Lower lobe of right lung (tissue), 2 donors: ENCODE results near the gene UXT. TPM values are rescaled to one million over a fixed set of nuclear protein-coding genes. Genes with fewer than 3 reads are reported as not detected.

ENCODE experiments used
- ATAC-seq, 2 donors: fragments of 200-7000 bp; cut with Tn5 transposase; one replicate each; pipeline ENCODE4 v1.9.1; 2020 to 2022; ENCODE audit warnings: mild to moderate bottlenecking in 2 of 2, moderate library complexity in 2 of 2
- DNase-seq: peaks from one replicate; pipeline ENCODE4 v3.0.0-alpha.2; 2020
- H3K27ac ChIP-seq: fragments of 200-600 bp; one replicate; pipeline ENCODE4 v1.8.0; 2022
- H3K27me3 ChIP-seq: fragments of 200-600 bp; one replicate; pipeline ENCODE4 v1.8.0; 2022; ENCODE audit warnings: low read depth
- H3K36me3 ChIP-seq: fragments of 200-600 bp; one replicate; pipeline ENCODE4 v1.8.0; 2022; ENCODE audit warnings: mild to moderate bottlenecking
- H3K4me1 ChIP-seq: fragments of 200-600 bp; one replicate; pipeline ENCODE4 v1.8.0; 2022
- H3K4me3 ChIP-seq: fragments of 200-600 bp; one replicate; pipeline ENCODE4 v1.8.0; 2022; ENCODE audit warnings: mild to moderate bottlenecking
- H3K9me3 ChIP-seq: fragments of 200-600 bp; one replicate; pipeline ENCODE4 v1.8.0; 2022
- intact Hi-C: fragments of 100-400 bp; cut with DNase I; formaldehyde crosslinking; loops from one replicate; pipeline ENCODE4 v1.11.0; 2022
- total RNA-seq: library from RNA; stranded (reverse); fragmentation: NEBNext Ultra II Directional; extraction: Animal tissue kit (Norgen Biotek cat#: 25700); gene quantifications from one replicate; pipeline ENCODE4 v1.2.1, GENCODE V29; 2021
- TF ChIP-seq, protein P1 (sequence below): fragments of 200-600 bp; IDR thresholded peaks from one replicate; pipeline ENCODE4 v1.8.0; 2022; ENCODE audit warnings: antibody characterized with exemption, mild to moderate bottlenecking
- donor health status: DM: no; HTN: yes; CAD: no; lungs with severe emphysema.

Gene UXT
- total RNA-seq, 1 donor from 2014 or later: 85.5 TPM

DNA sequence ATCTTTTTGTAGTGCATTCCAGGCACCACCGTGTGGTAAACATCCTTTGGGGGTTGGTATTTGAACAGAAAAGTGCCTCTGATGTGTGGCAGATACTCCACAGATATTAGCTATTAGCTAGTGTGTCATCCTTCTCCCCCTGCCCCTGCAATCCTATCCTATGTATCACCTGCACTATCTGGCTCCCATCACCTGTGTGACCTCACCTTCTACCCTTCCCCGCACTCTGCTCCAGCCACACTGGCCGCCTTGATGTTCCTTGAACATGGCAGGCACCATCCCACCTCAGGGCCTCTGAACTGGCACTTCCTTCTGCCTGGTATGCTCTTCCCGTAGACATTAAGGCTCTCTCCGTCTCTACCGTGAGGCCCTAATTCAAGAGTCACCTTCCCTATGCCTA is 12.3 kb downstream of the UXT start:
- Histone ChIP-seq H3K9me3 (no peaks in the 10 kb centered on the region), H3K27me3 (no peaks in the 10 kb centered on the region), H3K27ac (no peak overlapping the region), H3K4me1 (peaks cover 14% of the 10 kb centered on the region), H3K4me3 (no peak overlapping the region), H3K36me3 (peaks cover under 1% of the 10 kb centered on the region)
- intact Hi-C loops: no loop called here
- ATAC-seq: no peak
- TF ChIP-seq, protein P1, sequence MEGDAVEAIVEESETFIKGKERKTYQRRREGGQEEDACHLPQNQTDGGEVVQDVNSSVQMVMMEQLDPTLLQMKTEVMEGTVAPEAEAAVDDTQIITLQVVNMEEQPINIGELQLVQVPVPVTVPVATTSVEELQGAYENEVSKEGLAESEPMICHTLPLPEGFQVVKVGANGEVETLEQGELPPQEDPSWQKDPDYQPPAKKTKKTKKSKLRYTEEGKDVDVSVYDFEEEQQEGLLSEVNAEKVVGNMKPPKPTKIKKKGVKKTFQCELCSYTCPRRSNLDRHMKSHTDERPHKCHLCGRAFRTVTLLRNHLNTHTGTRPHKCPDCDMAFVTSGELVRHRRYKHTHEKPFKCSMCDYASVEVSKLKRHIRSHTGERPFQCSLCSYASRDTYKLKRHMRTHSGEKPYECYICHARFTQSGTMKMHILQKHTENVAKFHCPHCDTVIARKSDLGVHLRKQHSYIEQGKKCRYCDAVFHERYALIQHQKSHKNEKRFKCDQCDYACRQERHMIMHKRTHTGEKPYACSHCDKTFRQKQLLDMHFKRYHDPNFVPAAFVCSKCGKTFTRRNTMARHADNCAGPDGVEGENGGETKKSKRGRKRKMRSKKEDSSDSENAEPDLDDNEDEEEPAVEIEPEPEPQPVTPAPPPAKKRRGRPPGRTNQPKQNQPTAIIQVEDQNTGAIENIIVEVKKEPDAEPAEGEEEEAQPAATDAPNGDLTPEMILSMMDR: no peak
- no peak for DNase-seq

DNA sequence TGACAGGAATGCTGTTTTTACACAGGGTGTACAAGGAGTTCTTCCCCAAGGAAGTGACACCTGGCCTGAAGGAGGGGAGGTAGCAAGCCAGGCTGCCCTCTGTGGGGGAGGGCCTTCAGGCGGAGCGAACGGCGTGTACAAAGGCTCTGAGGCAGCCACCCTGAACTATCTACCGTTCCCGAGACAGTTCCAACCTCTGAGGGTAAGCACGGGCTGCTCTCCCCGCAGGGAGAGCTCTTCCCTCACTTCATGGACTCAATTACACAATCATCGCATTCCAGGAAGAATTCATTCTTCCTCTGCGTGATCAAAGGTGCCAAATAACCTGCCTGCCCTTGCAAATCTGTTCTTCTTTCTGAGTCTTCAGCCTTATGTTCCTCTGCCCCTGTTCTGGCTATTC is 13.4 kb downstream of the UXT start:
- H3K36me3 ChIP-seq: peaks cover 11% of the 10 kb centered on the region
- H3K9me3 ChIP-seq: no peaks in the 10 kb centered on the region
- peak; percentile 6 to 13 for ATAC-seq
- DNase-seq: no peak
- TF ChIP-seq, protein P1: no peak
- no peak overlapping the region for H3K27ac ChIP-seq
- no peaks in the 10 kb centered on the region for H3K27me3 ChIP-seq
- no peak overlapping the region for H3K4me3 ChIP-seq
- peaks cover 14% of the 10 kb centered on the region for H3K4me1 ChIP-seq
- intact Hi-C loops: no loop called here

DNA sequence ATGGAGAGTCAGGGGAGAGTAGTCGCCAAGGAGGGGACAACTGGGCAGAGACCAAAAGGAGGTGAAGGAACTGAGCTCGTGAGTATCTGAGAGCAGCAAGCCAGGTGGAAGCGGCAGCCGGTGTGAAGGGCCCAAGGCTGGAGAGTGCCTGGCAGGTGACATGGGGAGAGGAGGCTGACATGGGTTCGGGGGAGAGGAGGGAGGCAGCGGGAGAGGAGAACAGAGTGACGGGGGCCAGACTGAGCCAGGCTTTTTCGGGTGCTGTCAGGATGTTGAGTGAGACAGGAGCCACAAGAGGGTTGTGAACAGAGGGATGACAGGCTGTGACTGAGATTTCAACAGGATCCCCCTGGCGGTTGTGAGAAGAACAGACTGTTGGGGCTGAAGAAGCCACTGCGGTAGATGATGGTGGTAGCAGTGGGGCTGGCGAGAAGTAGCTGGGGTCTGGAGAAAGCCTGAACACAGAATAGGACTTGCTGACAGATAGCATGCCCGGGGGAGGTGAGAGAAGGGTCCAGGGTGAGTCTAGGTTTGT is 14.4 kb downstream of the UXT start:
- intact Hi-C loops: no loop called here
- Histone ChIP-seq H3K36me3 (peaks cover 20% of the 10 kb centered on the region), H3K27me3 (no peaks in the 10 kb centered on the region), H3K4me3 (no peak overlapping the region), H3K4me1 (peaks cover 14% of the 10 kb centered on the region), H3K9me3 (no peaks in the 10 kb centered on the region), H3K27ac (no peak overlapping the region)
- DNase-seq (no peak), ATAC-seq (peak in 1 of 2 donors; percentile 33)
- TF ChIP-seq, protein P1: peak; percentile 19

DNA sequence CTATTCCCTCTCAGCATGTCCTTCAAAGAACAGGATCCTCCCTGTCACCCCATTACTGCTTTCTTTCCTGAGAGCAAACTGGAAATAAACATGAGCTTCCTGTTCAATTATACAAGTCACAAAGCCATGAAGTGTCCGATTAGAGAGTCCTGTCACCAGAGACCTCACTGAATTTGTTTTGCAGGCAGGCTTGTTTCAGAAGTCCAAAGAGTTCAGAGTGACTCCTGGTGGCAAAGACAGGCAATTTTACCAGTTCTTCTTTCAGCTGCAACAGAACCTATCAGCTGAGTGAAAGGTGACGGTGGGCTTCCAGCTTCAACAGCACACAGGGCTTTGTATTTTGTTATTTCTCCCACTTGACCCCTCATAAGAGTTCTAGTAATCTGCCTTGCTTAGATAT is 15.1 kb downstream of the UXT start:
- no peak overlapping the region for H3K4me3 ChIP-seq
- TF ChIP-seq, protein P1: peak; percentile 36
- peaks cover 25% of the 10 kb centered on the region for H3K36me3 ChIP-seq
- peak in 1 of 2 donors; percentile 36 for ATAC-seq
- H3K9me3 ChIP-seq: no peaks in the 10 kb centered on the region
- intact Hi-C loops: no loop called here
- no peak overlapping the region for H3K27ac ChIP-seq
- no peaks in the 10 kb centered on the region for H3K27me3 ChIP-seq
- H3K4me1 ChIP-seq: peaks cover 8% of the 10 kb centered on the region
- no peak for DNase-seq

DNA sequence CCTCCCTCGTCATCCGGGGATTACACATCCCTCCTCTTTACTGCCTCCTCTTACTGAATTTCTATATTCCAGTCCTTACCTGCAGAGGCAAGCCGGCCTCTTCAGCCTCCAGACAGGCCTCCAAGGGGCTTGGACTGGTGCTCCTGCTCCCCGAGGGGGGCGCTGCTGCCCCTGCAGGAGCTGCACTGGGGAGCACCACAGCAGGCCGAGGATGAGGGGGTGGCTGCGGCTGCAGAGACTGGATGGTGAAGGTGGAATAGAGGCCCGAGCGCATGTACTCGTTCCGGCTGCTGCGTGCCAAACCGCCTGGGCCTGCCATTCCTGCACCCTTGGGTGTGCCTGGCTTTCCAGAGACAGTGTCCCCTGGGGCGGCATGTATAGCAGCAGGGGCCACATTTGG is 20.2 kb downstream of the UXT start:
- Histone ChIP-seq H3K27ac (no peak overlapping the region), H3K36me3 (peaks cover 53% of the 10 kb centered on the region)
- no peak for ATAC-seq

More for the DNA sequence above, 20.2 kb downstream of the UXT start:
- Histone ChIP-seq H3K9me3 (no peaks in the 10 kb centered on the region), H3K4me1 (peaks cover 4% of the 10 kb centered on the region), H3K4me3 (no peak overlapping the region), H3K27me3 (no peaks in the 10 kb centered on the region)
- no peak for DNase-seq
- intact Hi-C loops: no loop called here
- TF ChIP-seq, protein P1: no peak
